Measurements from ENCODE around the gene SLC2A8.

Gene SLC2A8

GRCh38 chr9:127406799-127407491, 10.0 kb downstream of the SLC2A8 start:
- Histone ChIP-seq H3K4me3 (replicated peaks; ENCODE audit: low read depth, low read length) (no peak overlapping the region), H3K36me3 (ENCODE audit: control insufficient read depth, insufficient read depth, low read length) (peaks cover 1% of the 10 kb centered on the region), H3K27me3 (replicated peaks; ENCODE audit: control insufficient read depth, insufficient read depth, low read length) (no peaks in the 10 kb centered on the region)
- TF ChIP-seq, protein P1, sequence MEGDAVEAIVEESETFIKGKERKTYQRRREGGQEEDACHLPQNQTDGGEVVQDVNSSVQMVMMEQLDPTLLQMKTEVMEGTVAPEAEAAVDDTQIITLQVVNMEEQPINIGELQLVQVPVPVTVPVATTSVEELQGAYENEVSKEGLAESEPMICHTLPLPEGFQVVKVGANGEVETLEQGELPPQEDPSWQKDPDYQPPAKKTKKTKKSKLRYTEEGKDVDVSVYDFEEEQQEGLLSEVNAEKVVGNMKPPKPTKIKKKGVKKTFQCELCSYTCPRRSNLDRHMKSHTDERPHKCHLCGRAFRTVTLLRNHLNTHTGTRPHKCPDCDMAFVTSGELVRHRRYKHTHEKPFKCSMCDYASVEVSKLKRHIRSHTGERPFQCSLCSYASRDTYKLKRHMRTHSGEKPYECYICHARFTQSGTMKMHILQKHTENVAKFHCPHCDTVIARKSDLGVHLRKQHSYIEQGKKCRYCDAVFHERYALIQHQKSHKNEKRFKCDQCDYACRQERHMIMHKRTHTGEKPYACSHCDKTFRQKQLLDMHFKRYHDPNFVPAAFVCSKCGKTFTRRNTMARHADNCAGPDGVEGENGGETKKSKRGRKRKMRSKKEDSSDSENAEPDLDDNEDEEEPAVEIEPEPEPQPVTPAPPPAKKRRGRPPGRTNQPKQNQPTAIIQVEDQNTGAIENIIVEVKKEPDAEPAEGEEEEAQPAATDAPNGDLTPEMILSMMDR (IDR thresholded peaks at IDR 0.05; ENCODE audit: insufficient read depth, low read length, poor library complexity, severe bottlenecking): no peak
- no peak for DNase-seq (ENCODE audit: extremely low read depth, insufficient read length)

- TF ChIP-seq, protein P1 (IDR thresholded peaks at IDR 0.05; ENCODE audit: insufficient read depth, low read length, poor library complexity, severe bottlenecking): no peak
Measured at GRCh38 chr9:127407492-127407843, 10.5 kb downstream of the SLC2A8 start.

GRCh38 chr9:127411122-127411521, 14.2 kb downstream of the SLC2A8 start:
- TF ChIP-seq, protein P1 (IDR thresholded peaks at IDR 0.05; ENCODE audit: insufficient read depth, low read length, poor library complexity, severe bottlenecking): no peak
- Histone ChIP-seq H3K36me3 (ENCODE audit: control insufficient read depth, insufficient read depth, low read length) (no peaks in the 10 kb centered on the region; the same call in 1 of the 2 replicates), H3K27me3 (replicated peaks; ENCODE audit: control insufficient read depth, insufficient read depth, low read length) (no peaks in the 10 kb centered on the region), H3K4me3 (replicated peaks; ENCODE audit: low read depth, low read length) (no peak overlapping the region)
- no peak for DNase-seq (ENCODE audit: extremely low read depth, insufficient read length)

More at GRCh38 chr9:127407492-127407843, 10.5 kb downstream of the SLC2A8 start:
- Histone ChIP-seq H3K36me3 (ENCODE audit: control insufficient read depth, insufficient read depth, low read length) (peaks cover 1% of the 10 kb centered on the region), H3K27me3 (replicated peaks; ENCODE audit: control insufficient read depth, insufficient read depth, low read length) (no peaks in the 10 kb centered on the region), H3K4me3 (replicated peaks; ENCODE audit: low read depth, low read length) (no peak overlapping the region)
- DNase-seq (ENCODE audit: extremely low read depth, insufficient read length): no peak

DNA sequence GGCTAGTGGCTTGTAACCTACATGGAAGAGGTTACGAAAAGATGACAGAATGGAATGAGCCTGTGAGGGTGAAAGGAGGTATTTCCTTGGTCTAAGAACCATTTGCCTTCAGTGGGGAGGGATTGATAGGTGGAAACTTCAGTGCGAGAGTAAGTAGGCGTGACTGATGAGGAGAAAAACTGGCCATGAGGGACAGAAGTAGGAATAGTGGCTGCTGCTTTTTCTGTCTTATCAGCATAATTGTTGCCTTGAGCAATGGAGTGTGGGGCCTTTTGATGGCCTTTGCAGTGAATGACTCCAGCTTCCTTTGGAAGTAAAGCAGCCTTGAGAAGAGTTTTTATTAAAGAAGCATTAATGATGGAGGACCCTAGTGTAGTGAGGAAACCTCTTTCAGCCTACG, 18.2 kb downstream of the SLC2A8 start:
- no peak overlapping the region for H3K4me3 ChIP-seq (replicated peaks; ENCODE audit: low read depth, low read length)
- DNase-seq (ENCODE audit: extremely low read depth, insufficient read length): no peak
- H3K36me3 ChIP-seq (ENCODE audit: control insufficient read depth, insufficient read depth, low read length): peaks cover 2% of the 10 kb centered on the region

DNA sequence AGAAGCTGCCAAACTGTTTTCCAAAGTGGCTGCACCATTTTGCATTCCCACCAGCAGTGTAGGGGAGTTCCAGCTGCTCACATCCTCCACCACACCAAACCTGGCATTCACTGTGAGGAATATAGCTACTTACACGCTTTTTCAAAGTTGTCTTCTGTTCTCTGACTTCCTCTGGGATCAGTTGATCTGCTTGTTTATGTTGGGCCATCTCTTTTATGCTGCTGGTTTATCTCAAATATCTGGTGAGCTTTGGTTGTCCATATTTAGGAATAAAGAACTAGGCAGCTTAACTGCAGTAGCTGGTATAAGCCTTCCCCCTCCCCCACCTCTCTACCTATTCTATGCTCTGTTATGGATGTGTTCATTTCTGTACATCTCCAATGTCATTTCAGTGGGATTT, 18.7 kb downstream of the SLC2A8 start:
- no peaks in the 10 kb centered on the region for H3K27me3 ChIP-seq (replicated peaks; ENCODE audit: control insufficient read depth, insufficient read depth, low read length)
- no peak for DNase-seq (ENCODE audit: extremely low read depth, insufficient read length)
- H3K36me3 ChIP-seq (ENCODE audit: control insufficient read depth, insufficient read depth, low read length): peaks cover 2% of the 10 kb centered on the region
- H3K4me3 ChIP-seq (replicated peaks; ENCODE audit: low read depth, low read length): no peak overlapping the region
- TF ChIP-seq, protein P1 (IDR thresholded peaks at IDR 0.05; ENCODE audit: insufficient read depth, low read length, poor library complexity, severe bottlenecking): no peak

More for the DNA sequence above, 18.2 kb downstream of the SLC2A8 start:
- TF ChIP-seq, protein P1 (IDR thresholded peaks at IDR 0.05; ENCODE audit: insufficient read depth, low read length, poor library complexity, severe bottlenecking): no peak
- no peaks in the 10 kb centered on the region for H3K27me3 ChIP-seq (replicated peaks; ENCODE audit: control insufficient read depth, insufficient read depth, low read length)
